Measurements from ENCODE around the gene TUSC1.

TUSC1 gene

DNA sequence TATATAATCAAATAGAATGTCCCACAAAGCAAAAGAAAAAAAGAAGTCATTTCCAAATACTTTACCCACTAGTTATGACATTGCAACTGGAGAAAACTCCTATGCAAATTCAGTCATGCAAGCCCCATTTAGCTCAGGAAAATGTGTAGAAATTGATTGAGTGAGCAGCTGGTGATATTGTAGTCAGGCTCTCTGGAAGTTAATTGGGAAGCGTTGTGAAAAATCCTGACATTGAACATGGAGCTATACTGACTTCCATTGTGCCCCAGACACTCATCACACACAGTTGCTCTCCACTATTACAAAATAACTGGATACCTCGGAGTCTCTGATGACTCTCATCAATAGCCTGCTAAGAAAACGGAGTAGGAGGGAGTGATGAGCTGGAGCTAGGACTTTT is 49.0 kb downstream of the TUSC1 start:
- Histone ChIP-seq H3K4me2 (no peak overlapping the region), H3K27me3 (no peaks in the 10 kb centered on the region), H4K20me1 (no peaks in the 10 kb centered on the region), H3K9ac (no peak overlapping the region), H3K4me3 (no peak overlapping the region), H3K27ac (no peak overlapping the region), H3K36me3 (no peaks in the 10 kb centered on the region), H3K9me3 (no peaks in the 10 kb centered on the region), H3K4me1 (no peaks in the 10 kb centered on the region)
- no peak for TF ChIP-seq Cebpa-rat (IDR thresholded peaks at IDR 0.05)
